B cell (primary cell): ENCODE measurements around the gene RPS21. TPM values are rescaled to one million over a fixed set of nuclear protein-coding genes. Genes with fewer than 3 reads are reported as not detected.

ENCODE experiments used
- ATAC-seq: fragments of 200-7000 bp; cut with Tn5 transposase; one replicate; pipeline ENCODE4 v1.10.0; 2021; ENCODE audit warnings: low read depth, mild to moderate bottlenecking, moderate number of reproducible peaks, moderate library complexity
- CTCF ChIA-PET: fragments of 350-600 bp; sonication (Branson Sonifier 250); formaldehyde crosslinking; loops from one replicate; lab custom pipeline; 2021; ENCODE audit warnings: antibody characterized with exemption, inconsistent platforms; lab: Charles Lee
- POLR2A ChIA-PET: fragments of 350-600 bp; sonication (Branson Sonifier 250); formaldehyde crosslinking; loops from one replicate; lab custom pipeline; 2021; ENCODE audit warnings: antibody characterized with exemption; lab: Charles Lee
- DNase-seq: peaks from one replicate; pipeline ENCODE4 v3.0.0; 2013
- H2AFZ ChIP-seq: 2 replicates; pipeline ENCODE4 v1.6.1; 2012; ENCODE audit warnings: mild to moderate bottlenecking, low read depth, low read length; ENCODE audit not compliant: insufficient read depth, poor library complexity, severe bottlenecking
- H3K27ac ChIP-seq, 2 donors: 1 replicate in 1 of 2; 2 replicates in 1 of 2; pipeline ENCODE4 v1.5.1; 2012 to 2013; ENCODE audit warnings: low read length in 2 of 2, mild to moderate bottlenecking in 2 of 2, moderate library complexity in 1 of 2
- H3K27me3 ChIP-seq, 4 experiments: fragments of 200-600 bp in 1 of 4; sonication (generic) in 1 of 4; replicated peaks in 1 of 4; 1 replicate in 2 of 4; 2 replicates in 2 of 4; pipeline versions ENCODE4 v1.6.1 to v1.7.0; 2013 to 2016; ENCODE audit warnings: low read length in 3 of 4, mild to moderate bottlenecking in 2 of 4, mixed read lengths in 1 of 4, moderate library complexity in 1 of 4; ENCODE audit not compliant: insufficient read depth in 4 of 4, control insufficient read depth in 3 of 4; ENCODE audit errors: control extremely low read depth in 1 of 4
- H3K36me3 ChIP-seq, 2 experiments: replicated peaks in 1 of 2; 1 replicate in 1 of 2; 2 replicates in 1 of 2; pipeline versions ENCODE4 v1.6.1 to v1.7.1; 2013; ENCODE audit warnings: low read length in 1 of 2; ENCODE audit not compliant: insufficient read depth in 2 of 2, control insufficient read depth in 1 of 2; ENCODE audit errors: control extremely low read depth in 1 of 2, extremely low read depth in 1 of 2
- H3K4me1 ChIP-seq, 2 donors: fragments of 200-600 bp in 1 of 2; sonication (generic) in 1 of 2; 1 replicate in 1 of 2; 2 replicates in 1 of 2; pipeline versions ENCODE4 v1.5.1 to v1.6.1; 2013 to 2017; ENCODE audit warnings: low read length in 2 of 2; ENCODE audit not compliant: control insufficient read depth in 2 of 2, insufficient read depth in 2 of 2
- H3K4me2 ChIP-seq: replicated peaks from 2 replicates; pipeline ENCODE3; 2012; ENCODE audit warnings: mild to moderate bottlenecking, low read depth, low read length; ENCODE audit not compliant: poor library complexity, severe bottlenecking
- H3K4me3 ChIP-seq, 5 experiments: fragments of 200-600 bp in 1 of 5; sonication (generic) in 1 of 5; 1 replicate in 3 of 5; 2 replicates in 2 of 5; pipeline versions ENCODE4 v1.5.1 to v1.7.0; 2011 to 2016; ENCODE audit warnings: low read length in 4 of 5, mild to moderate bottlenecking in 4 of 5, low read depth in 2 of 5, control low read depth in 1 of 5, moderate library complexity in 1 of 5; ENCODE audit not compliant: insufficient read depth in 1 of 5; ENCODE audit errors: control extremely low read depth in 1 of 5, extremely low read depth in 1 of 5
- H3K79me2 ChIP-seq: fragments of 200-600 bp; sonication (generic); one replicate; pipeline ENCODE4 v1.6.0; 2016; ENCODE audit warnings: low read length; ENCODE audit not compliant: control insufficient read depth, insufficient read depth
- H3K9ac ChIP-seq: fragments of 200-600 bp; sonication (generic); 2 replicates; pipeline ENCODE4 v1.6.1; 2017; ENCODE audit warnings: mild to moderate bottlenecking, low read length, moderate library complexity
- H3K9me3 ChIP-seq, 3 donors: one replicate each; pipeline versions ENCODE4 v1.6.1 to v1.7.1; 2013; ENCODE audit warnings: low read length in 2 of 3; ENCODE audit not compliant: control insufficient read depth in 2 of 3, insufficient read depth in 1 of 3; ENCODE audit errors: control extremely low read depth in 1 of 3
- H4K20me1 ChIP-seq: 2 replicates; pipeline ENCODE4 v1.6.0; 2012; ENCODE audit warnings: mild to moderate bottlenecking, low read length; ENCODE audit not compliant: insufficient read depth, control insufficient read depth, poor library complexity, severe bottlenecking
- H3K27ac Mint-ChIP-seq: one replicate; pipeline ENCODE4 v1.8.0; 2021; ENCODE audit warnings: mixed read lengths
- H3K27me3 Mint-ChIP-seq: one replicate; pipeline ENCODE4 v1.8.0; 2021; ENCODE audit warnings: mixed read lengths
- H3K4me1 Mint-ChIP-seq: one replicate; pipeline ENCODE4 v1.8.0; 2021; ENCODE audit warnings: mixed read lengths
- H3K4me3 Mint-ChIP-seq: one replicate; pipeline ENCODE4 v1.8.0; 2021; ENCODE audit warnings: mixed read lengths
- H3K9me3 Mint-ChIP-seq: one replicate; pipeline ENCODE4 v1.8.0; 2022; ENCODE audit warnings: mixed read lengths; ENCODE audit not compliant: insufficient read depth
- EZH2 ChIP-seq: IDR thresholded peaks from 2 replicates; pipeline ENCODE4 v1.6.1; 2012; ENCODE audit warnings: borderline replicate concordance, low read depth, mild to moderate bottlenecking, moderate library complexity, low read length; ENCODE audit not compliant: insufficient read depth, poor library complexity, severe bottlenecking
- WGBS: methylation state at CpG from one replicate; pipeline ENCODE4 v1.1.5; 2013; ENCODE audit warnings: missing lambda C conversion rate; ENCODE audit not compliant: insufficient coverage; 5-methylcytosine and 5-hydroxymethylcytosine counted together
- intact Hi-C: fragments of 100-400 bp; cut with micrococcal nuclease; formaldehyde crosslinking; loops from one replicate; pipeline ENCODE4 v1.10.0; 2022
- polyA plus RNA-seq: library from polyadenylated mRNA; depleted of rRNA; stranded (reverse); fragments of >200 nt; gene quantifications from 2 replicates; pipeline ENCODE4 v1.2.3, GENCODE V29; 2012
- total RNA-seq, 2 donors: library from RNA; stranded (reverse); fragments of 120-200 nt in 1 of 2; gene quantifications; 1 replicate in 1 of 2; 2 replicates in 1 of 2; pipeline versions ENCODE4 v1.2.3 to v1.2.4, GENCODE V29; 2013 to 2022
- TF ChIP-seq, protein P1 (sequence below): fragments of 200-600 bp; IDR thresholded peaks from one replicate; pipeline ENCODE4 v1.8.0; 2022; ENCODE audit warnings: antibody characterized with exemption, mild to moderate bottlenecking

Gene RPS21
- total and polyA plus RNA-seq, 2 donors (not counting 1 experiment from before 2014, with no cell fraction given) = 2,653 to 9,603 TPM

DNA sequence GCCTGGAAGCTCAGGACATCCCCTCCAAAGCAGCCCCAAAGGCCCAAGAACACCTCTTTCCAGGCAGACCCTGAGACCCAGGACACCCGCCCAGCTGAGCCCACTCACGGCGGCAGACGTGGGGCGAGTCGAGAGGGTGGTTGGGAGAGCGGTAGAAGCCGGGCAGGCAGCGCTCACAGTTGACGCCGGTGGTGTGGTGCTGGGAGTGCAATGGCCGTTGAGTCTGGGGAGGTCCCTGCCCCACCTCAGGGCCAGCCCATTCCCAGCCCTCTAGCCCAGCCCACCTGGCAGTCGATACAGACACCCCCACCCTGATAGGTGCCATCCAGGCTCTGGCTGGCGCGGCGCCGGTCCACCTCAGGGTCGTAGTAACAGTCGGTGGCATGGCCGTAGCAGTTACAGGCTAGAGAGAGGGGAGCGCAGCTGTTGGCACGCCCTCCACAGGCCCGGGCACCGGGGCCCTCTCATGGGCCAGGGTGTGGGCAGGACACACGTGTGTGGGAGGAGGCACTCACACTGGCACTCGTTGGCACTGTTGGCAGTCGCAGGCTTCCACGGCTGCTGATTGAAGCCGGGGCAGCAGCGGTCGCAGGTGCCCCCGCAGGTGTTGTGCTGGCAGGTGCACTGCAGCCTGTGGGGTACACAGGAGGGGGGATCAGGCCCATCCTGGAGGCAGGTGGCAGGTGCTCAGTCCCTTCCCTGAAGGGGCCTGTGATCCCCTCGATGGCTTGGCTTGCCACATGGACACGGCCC, 40.3 kb upstream of the RPS21 start:
- Histone ChIP-seq H3K79me2 (no peaks in the 10 kb centered on the region), H4K20me1 (no peaks in the 10 kb centered on the region), H3K36me3 (no peaks in the 10 kb centered on the region), H3K9ac (no peak overlapping the region), H3K9me3 (peaks cover 0 to 4% (median 0%) of the 10 kb centered on the region in 3 donors), H3K27me3 (no peaks in the 10 kb centered on the region), H3K4me3 (no peak overlapping the region), H3K4me2 (no peak overlapping the region), H3K27ac (no peak overlapping the region), H2AFZ (no peak overlapping the region), H3K4me1 (no peaks in the 10 kb centered on the region)
- Mint-ChIP-seq H3K27me3 (no peaks in the 10 kb centered on the region), H3K9me3 (peaks cover 3% of the 10 kb centered on the region), H3K27ac (no peak overlapping the region), H3K4me3 (no peak overlapping the region), H3K4me1 (peaks cover 1% of the 10 kb centered on the region)
- no peak for DNase-seq
- ChIA-PET POLR2A (interaction anchor here (0.5 kb wide), 1 partner anchor 16 kb away, joined by 3 read pairs; no protein-coding TSS in a partner anchor), CTCF (interaction anchor here (0.9 kb wide), 1 partner anchor 36 kb away, joined by 3 read pairs; no protein-coding TSS in a partner anchor)
- no peak for TF ChIP-seq EZH2
- TF ChIP-seq, protein P1, sequence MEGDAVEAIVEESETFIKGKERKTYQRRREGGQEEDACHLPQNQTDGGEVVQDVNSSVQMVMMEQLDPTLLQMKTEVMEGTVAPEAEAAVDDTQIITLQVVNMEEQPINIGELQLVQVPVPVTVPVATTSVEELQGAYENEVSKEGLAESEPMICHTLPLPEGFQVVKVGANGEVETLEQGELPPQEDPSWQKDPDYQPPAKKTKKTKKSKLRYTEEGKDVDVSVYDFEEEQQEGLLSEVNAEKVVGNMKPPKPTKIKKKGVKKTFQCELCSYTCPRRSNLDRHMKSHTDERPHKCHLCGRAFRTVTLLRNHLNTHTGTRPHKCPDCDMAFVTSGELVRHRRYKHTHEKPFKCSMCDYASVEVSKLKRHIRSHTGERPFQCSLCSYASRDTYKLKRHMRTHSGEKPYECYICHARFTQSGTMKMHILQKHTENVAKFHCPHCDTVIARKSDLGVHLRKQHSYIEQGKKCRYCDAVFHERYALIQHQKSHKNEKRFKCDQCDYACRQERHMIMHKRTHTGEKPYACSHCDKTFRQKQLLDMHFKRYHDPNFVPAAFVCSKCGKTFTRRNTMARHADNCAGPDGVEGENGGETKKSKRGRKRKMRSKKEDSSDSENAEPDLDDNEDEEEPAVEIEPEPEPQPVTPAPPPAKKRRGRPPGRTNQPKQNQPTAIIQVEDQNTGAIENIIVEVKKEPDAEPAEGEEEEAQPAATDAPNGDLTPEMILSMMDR = no peak
- ATAC-seq = no peak
- 93% methylated on average over 27 of the region's 34 CpGs for WGBS
- intact Hi-C loops = no loop called here

DNA sequence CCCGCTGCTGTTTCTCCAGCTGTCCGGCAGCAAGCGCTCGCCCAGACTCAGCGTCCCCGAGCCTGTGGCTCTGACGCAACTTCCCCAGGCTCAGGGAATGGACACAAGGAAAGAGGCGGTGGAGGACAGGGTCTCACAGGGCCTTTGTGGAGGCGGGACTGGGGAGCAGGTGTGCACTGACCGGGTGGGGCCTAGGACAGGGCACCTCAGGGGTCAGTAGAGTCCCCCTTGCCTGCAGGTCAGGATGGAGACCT, 39.8 kb upstream of the RPS21 start:
- POLR2A ChIA-PET = no interaction called here
- H3K79me2 ChIP-seq = no peaks in the 10 kb centered on the region
- no peak overlapping the region for H3K27ac Mint-ChIP-seq
- WGBS = 94% methylated on average over 10 of the region's 10 CpGs
- peaks cover 1% of the 10 kb centered on the region for H3K4me1 Mint-ChIP-seq
- H3K9ac ChIP-seq = no peak overlapping the region
- H3K4me2 ChIP-seq = no peak overlapping the region
- H3K9me3 ChIP-seq = peaks cover 0 to 4% (median 0%) of the 10 kb centered on the region in 3 donors
- TF ChIP-seq, protein P1 = no peak
- TF ChIP-seq EZH2 = no peak
- DNase-seq (no peak), ATAC-seq (no peak)
- no peak overlapping the region for H2AFZ ChIP-seq
- H3K4me1 ChIP-seq = no peaks in the 10 kb centered on the region
- no peaks in the 10 kb centered on the region for H3K27me3 Mint-ChIP-seq
- H3K9me3 Mint-ChIP-seq = peaks cover 3% of the 10 kb centered on the region
- intact Hi-C loops = no loop called here
- CTCF ChIA-PET = no interaction called here
- H3K36me3 ChIP-seq = no peaks in the 10 kb centered on the region
- H4K20me1 ChIP-seq = no peaks in the 10 kb centered on the region
- H3K27ac ChIP-seq = no peak overlapping the region
- H3K27me3 ChIP-seq = no peaks in the 10 kb centered on the region
- no peak overlapping the region for H3K4me3 Mint-ChIP-seq
- H3K4me3 ChIP-seq = no peak overlapping the region
